Stimulated activated CD4-positive, alpha-beta T cell treated with anti-CD3 and anti-CD28 coated beads, Interleukin-15, amount 100 ng/mL, for 24 hours (primary cell): Measurements from ENCODE around the gene SYT7.
A peak's percentile ranks its signal among the peaks of the same experiment; 100 is the strongest.
"Not testable (repeated sequence)": the region's sequence is repeated elsewhere in the genome, so short reads cannot be mapped to it uniquely, and the experiment has no call there.

Experiments used
- DNase-seq: peaks from one replicate; pipeline ENCODE4 v3.0.0-alpha.2; 2020

SYT7 gene

DNA sequence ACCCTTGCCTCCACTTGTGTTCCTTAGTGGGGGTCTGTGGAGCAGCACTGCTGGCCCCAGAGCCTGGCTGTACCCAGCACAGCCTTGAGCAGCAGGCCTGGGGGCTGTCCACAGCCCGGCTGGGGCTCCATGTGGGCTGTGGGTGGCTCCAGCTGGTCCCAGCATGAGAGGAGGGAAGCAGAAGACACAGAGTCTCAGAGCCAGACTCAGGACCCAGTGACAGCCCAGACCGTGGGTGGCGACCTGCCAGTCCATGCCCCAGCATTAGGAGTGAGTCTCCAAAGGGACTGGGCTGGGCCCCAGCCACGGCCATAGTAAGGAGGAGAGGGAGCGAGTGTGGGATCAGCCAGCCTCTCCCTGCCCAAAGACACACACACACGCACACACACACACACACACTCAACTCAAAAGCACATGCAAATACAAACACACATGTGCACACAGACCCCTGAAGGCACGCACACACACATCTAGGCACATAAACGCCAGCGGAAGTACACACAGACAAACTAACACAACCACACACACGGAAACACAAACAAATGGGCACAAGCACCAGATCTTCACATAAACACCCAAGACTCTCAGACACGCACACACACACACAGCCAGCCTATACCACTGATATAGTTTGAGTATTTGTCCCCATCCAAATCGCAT, 89.0 kb downstream of the SYT7 start:
- DNase-seq: no peak

DNA sequence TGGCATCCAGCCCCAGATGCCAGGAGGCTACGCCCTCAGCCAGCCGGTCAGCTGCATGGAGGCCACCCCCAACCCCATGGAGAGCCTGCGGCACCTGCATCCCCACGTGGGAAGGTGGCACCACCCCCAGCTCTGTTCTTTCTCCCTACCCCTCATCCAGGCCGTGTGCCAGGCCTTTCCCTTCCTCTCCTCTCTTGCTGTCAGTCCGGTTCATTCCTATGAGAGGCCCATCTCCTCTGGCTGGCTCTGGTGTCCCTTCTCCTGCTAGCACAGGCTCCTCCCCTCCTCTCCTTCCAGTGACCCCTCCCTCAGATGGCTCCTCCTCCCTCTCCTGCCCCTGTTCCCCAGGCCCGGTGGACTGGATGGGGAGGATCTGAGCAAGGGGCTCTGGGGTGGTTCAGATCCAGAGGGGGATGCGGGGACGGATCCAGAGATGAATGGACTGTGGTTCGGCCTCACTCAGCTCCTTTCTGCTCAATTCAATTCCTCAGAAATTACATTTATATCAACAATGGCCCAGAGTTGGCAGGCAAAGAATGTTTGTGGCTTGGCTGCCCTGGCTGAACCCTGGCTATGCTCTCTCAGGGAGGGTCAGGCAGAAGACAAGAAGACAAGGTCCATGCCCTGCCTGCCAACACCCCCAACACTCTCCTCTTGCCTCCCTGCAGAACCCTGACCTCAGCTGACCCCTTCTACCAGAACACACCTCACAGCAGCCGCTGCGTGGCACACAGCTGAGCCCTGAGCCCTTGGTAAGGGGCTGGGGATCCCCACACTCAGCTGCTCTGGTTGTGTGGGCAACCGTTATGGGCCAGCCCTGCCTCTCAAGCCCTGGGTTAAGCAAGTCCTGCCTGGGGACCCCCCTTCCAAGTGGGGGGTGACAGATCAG, 90.8 kb downstream of the SYT7 start:
- no peak for DNase-seq

DNA sequence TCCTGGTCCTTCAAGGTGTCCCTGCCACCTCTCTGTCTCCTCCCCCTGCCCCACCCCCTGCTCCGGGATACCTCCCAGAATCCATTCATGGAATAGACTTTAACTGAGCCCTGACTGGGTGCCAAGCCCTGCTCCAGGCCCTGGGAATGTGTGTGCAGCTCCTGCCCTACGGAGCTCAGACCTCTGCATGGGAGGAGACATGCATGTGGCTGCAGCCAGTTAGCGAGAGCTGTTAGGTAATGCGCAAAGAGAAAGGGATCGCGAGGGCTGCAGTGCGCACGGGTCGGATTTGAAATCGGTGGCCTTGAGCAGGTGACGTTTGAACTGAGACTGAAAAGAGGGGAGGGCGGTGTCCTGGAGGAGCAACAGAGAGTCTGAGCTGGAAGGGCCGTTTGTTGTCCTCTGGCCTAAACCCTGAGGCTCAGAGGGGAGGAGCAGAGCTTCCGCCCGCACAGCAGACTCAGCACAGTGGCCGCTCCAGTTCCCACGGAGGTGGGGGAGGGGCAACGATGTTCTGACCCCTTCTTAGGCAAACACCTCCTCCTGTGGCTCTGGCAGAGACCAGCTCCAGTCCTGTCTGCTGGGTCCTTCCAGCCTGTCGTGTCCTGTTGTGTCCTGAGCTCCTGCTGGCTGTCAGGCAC, 92.1 kb downstream of the SYT7 start:
- no peak for DNase-seq

DNA sequence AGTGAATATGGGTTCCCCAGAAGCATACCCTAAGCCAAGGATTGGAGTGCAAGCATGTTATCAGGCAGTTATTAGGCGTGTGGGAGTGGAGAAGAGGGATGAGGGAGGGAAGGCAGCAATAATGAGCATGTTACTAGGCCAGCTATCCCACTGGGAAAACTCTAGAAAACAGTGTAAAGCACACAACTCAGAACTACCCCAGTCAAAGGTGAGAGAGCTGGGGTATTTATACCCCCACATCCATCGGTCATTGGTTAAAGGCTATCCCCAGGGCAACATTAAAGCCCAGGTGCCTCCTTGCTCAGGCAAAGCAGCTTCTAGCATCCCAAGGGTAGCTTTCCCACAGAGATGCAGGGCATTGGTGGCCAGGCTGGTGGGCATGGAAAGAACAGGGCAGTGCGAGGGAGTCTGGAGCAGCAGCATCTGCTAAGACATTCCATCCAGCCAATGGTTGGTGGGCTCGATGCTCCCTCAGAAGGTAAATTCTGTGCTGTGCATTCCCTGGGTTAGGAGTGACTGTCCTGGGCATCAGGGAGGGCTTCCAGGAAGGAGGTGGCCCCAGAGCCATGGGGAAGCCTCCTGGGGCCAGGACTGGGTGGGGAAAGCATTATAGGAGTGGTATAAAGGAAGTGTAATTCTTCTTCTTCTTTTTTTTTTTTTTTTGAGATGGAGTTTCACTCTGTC, 93.4 kb downstream of the SYT7 start:
- DNase-seq: no peak

DNA sequence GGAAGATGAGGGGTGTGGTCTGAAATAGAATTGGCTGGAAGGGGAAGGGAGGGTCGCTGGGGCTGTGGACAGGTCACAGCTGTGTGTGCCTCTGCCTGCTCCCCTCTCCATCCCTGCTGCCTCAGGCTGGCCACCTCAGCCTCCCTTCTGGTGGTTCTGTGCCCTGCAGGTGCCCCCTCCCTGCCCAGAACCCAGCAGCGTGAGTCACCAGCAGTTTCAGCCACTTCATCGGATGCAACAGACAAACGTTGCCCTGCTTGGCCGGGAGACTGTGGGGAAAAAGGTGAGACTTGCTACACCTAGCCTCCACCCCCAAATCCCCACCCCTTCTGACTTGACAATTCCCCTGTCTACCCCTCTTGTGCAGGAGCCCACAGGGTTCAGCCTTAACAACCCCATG, 94.1 kb downstream of the SYT7 start:
- no peak for DNase-seq

DNA sequence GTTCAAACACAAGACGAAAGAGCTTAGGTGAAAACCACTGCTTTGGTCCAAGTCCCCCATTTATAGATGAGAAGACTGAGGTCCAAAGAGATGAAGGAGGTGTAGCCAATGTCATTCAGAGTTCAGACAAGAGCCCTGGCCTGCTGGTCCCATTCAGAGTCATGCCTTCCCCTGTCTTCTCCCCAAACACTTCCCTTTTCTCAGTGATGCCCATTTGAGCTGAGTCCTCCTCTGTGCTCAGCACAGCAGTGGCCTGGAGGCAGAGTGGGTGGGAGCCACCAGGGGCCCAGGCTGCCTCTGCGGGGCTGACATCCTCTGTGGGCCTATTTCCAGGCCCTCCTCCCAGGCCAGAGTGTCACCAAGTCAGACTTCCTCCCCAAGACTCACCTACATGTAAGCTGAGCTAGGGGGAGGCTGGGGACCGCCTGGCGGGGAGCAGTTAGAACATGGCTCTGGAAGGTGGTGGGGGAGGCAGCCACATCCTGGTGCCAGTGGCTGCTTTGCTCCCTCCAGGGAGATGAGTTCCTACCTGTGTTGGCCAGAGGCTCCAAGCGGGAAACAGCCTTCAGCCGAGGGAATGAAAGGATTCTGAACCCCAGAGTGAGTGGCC, 94.8 kb downstream of the SYT7 start:
- no peak for DNase-seq

DNA sequence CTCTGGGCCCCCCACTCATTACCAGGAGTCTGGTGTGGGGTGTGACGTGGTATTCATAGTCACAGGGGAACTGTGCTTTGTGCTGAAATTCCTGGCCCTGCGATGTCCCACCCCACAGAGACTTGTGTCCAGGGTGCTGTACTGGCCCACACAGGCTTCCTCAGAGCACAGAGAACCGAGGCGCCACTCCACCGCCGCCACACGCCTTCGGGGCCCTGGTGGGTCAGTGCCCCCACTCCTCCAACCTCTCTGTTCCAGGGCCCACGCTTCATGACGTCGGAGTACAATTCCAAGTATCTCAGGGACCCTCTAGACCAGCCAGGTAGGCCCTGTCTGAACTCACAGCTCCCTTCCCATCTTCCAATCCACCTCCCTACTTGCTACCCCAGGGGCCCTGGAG, 95.8 kb downstream of the SYT7 start:
- no peak for DNase-seq

DNA sequence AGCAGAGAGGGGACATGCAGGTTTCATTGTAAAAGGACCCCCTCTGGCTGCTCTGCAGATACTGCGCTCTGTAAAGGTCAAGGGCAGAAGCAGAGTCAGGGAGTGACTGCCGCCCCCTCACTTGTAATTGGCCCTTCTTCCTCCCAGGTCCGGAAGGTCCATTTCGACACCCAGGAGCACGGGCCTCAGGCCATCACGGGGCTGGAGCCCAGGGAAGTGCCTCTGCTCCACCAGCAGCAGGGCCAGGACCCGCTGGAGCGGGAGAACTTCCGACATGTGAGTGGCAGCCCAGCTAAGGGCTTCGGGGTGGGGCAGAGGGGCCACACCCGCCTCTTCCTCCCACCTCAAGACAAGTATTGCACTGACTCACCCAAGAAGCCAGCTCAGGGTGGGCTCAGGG, 96.3 kb downstream of the SYT7 start:
- DNase-seq: no peak

DNA sequence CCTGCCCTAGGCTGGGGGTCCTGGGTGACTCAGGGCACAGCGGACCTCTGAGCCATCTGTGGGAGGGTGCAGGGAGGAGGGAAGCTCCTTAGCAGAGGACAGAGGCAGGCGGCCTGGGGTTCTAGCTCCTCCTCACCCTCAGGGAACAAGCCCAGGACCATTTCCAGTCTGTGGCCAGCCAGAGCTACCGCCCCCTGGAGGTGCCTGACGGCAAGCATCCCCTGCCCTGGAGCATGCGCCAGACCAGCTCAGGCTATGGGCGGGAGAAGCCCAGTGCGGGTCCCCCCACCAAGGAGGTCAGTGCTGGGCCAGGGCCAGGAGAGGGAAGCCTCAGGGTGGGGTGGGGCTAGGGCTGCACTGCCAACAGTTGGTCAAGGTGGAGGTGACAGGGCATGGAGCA, 98.4 kb downstream of the SYT7 start:
- peak; percentile 55 for DNase-seq

DNA sequence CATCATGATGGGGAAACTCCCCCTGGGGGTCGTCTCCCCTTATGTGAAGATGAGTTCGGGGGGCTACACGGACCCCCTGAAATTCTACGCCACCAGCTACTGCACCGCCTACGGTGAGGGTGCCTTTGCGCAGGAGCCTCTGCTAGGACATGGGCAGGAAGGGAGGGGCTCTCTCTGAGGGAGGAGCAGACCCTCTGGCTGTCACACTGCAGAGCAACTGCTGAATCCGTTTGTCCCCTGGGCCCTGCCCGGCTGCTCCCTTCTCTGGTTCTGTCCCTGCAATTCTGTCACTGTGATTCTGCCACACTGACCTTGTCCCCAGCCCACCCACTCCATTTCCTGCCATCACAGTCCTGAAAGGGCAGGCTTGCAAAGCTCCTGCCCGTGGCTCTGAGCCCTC, 99.1 kb downstream of the SYT7 start:
- DNase-seq: no peak

DNA sequence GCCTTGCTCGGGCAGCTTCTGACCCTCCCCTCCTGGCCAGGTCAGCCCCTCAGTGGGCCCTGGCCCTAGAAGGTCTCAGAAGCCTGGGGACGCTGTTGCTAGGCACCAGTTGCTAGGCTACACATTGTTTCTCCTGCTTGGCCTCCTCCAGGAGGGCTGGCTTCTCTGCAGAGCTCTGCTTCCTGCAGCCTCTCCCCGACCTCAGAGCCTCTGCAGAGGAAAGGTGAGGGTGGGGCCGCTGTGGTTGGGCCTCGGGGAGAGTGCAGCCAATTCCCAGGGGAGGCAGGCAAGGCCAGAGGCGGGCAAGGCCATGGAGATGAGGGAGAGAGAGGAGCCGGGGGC, 99.9 kb downstream of the SYT7 start:
- no peak for DNase-seq

DNA sequence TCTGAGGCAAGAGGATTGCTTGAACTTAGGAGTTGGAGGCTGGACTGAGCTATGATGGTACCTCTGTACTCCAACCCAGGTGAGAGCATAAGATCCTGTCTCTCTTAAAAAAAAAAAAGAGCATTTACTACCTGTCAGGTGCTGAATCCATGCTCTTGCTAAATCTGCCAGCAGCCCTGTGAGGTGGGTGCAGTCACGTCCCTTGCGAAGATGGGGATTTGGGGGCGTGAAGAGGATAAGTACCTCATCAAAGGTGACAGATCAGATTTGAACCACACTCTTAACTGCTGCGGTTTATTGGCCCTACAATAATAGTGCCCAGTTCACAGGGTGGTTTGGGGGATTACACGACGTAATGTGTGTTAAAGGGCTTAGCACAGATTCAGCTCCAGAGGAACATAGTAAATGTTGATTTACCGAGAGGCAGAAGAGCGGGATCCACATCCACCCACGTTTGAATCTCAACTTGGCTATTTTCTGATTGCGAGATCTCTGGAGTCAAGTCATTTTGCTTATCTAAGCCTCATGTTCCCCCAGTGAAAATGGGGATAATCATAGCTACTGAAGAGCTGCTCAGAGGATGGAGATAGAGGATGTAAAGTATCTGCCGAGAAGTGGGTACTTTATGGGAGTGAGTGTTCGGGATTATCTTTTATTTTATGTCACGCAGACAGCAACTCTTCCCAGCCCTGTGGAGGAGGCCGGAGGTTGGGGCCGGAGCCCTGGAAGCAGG, 100.4 kb downstream of the SYT7 start:
- no peak for DNase-seq

DNA sequence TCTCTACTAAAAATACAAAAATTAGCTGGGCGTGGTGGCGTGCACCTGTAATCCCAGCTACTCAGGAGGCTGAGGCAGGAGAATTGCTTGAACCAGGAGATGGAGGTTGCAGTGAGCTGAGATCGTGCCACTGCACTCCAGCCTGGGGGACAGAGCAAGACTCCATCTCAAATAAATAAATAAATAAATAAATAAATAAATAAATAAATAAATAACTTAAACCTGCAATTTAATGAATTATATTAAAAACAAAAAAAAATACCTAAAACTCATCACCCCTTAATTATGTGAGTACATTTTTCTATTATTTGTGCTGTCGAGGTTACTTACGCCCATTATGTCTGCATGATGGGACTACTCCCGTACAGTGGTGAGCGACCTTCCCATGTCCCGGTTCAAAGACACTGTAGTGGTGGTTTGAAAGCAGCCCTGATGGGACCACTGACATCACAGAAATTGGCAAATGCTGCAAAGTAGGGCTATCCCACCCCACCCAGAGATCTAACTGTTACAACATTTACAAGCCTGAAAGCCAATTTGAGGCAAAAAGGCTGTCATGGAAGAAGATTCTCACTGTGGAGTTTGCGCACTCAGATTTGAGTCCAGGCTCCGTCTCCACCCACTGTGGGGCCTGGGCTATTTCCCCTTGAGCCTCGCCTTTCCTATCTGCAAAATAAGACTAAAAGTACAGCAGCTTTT, 101.4 kb downstream of the SYT7 start:
- not testable (repeated sequence) for DNase-seq

DNA sequence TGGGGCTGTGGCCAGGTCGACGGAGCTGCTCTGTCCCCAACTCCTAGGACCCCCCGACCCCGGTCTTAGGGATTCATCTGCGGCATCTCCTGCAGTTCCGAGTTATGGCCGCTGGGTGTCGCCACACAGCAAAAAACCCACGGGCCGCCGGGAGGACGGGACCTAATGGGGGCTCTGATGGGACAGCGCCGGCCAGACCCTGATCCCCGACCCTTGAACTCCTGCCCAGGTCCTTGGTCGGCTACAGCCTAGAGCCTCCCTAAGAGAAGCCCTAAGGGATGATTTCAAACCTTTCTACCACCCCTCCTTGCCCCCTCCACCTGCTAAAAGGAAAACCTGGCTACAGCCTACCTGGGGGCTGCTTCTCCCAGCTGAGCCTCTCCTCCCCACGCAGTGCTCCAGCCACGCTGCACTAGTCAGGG, 103.1 kb downstream of the SYT7 start:
- peak; percentile 59 for DNase-seq

DNA sequence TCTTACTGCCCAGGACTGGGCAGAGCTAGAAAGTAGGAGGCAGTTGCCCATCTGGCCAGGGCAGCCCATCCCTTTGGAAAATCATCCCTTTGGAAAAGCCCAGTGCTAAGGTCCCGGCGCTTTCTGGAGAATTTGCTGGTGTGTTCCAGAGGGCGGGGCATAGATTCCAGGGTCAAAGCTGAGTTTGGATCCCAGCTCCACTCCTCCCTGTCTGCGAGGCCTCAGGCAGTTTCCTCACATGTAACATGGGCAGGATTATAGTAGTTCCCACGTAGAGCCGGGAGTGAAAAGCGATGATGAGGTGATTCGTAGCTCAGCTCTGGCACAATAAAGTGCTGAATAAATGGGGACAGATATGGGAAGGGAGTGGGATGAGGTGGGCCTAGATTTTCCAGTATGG, 103.8 kb downstream of the SYT7 start:
- DNase-seq: no peak

DNA sequence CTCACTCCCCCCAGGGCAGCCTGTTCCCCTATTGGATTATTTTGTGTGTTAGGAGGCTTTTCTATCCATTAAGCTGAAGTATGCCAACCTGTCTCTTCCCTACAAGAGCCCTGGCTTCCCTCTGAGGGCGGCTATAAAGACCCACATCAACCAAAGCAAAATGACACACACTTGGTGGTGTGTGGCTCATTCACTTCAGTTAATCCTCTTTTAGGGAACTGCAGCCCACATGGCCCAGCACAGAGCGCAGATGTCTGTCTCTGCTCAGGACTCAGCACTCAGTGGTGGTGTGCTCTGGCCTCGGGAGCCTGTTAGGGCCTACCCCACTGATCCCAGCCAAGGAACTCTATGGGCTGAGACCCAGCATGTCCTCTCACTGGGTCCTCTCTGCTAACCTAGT, 104.5 kb downstream of the SYT7 start:
- no peak for DNase-seq

DNA sequence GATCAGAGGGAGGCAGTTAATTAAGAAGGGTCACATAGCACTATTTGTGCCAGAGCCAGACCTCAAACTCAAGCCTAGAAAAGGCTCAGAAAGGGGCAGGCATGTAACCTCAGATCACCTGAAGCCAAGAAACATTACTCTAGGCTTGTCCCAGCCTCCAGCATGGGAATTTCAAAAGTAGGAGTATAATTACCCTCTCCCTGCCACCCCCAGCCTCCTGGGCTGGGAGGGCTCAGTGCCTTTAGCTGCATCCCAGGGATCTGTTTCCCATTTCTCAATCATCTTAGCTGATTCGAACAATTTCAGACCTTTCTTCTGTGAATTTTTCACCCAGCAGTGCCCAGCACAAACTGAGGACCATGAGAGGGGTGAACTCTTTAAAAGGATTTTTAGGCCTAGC, 105.4 kb downstream of the SYT7 start:
- DNase-seq: no peak

DNA sequence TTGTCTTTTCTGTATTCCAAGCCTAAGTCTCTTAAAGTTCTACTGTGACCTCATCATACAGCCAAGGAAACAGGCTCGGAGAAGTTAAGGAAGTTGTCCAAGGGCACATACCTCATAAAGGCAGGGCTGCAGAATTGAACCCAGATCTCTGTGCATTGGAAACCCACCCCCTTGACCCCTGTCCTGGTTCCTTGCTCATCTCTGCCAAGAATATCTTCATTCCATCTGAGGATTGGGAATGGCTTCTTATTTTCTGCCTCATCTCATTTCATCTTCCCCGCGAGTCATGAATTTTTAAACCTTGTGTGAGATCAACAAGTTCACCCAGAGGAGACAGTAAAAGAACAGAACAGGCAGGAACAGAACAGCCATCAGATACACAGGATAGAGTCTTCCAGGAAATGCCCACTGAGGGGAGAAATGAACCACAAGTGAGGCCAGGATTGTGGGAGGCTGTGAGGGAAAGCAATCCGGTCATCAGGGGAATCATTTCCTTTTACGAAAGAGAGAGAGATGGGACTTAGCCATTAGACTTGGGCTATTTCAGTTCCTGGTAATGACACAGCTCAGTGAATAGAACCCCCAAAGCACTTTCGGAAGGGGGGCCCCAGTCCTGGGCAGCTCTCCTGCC, 106.7 kb downstream of the SYT7 start:
- no peak for DNase-seq

DNA sequence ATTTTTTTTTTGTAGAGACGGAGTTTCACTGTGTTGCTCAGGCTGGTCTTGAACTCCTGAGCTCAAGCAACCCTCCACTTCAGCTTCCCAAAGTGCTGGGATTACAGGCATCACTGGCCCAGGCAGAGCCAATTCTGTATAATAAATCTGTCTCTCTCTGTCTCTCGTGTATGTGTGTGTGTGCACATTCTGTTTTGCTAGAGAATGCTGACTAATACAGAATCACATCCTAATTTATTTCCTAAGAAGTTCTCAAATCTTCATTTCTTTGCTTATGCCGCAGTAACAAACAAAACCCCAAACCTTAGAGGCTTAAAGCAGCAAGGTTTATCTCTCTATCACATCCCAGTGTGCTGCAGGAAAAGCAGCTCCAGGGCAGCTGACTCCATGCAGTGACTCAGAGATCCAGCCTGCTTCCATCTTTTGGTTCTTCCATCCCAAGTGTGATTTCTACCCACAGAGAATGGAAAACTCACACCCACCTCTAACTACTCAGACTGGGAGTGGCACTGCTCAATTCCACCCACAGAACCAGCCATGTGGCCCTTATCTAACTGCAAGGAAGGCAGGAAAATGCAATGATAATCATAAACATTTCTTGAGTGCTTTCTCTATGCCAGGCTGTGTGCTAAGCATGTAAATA, 107.4 kb downstream of the SYT7 start:
- DNase-seq: no peak

DNA sequence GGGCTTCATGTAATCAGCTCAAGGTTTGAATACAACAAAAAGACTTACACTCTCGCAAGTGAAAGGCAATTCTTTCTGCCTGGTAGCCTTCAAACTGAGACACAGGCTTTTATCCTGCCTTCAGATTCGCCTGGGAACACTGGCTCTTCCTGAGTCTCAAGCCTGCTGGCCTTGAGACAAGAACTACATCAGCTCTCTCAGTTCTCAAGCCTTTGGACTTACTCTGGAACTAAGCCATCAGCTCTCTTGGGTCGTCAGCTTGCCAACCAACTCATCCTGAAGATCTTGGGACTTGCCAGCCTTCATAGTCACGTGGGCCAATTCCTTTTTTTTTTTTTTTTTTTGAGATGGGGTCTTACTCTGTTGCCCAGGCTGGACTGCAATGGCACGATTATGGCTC, 108.0 kb downstream of the SYT7 start:
- no peak for DNase-seq

DNA sequence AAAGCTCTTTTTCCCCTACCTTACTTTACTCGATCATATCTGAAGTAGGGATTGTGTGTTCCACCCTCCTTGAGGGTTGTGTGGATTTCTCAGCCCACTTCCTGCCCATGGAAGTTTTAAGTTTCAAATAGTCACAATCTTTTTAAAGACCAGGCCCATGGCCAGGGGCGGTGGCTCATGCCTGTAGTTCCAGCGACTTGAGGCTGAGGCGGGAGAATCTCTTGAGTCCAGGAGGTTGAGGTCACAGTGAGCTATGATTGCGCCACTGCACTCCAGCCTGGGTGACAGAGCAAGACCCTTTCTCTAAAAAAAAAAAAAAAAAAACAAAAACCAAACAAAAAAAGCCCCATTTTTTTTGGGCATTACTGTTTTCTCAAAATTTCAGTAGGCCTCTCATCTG, 108.6 kb downstream of the SYT7 start:
- no peak for DNase-seq
